Measurements from ENCODE around the gene OGFRL1. TPM values are rescaled to one million over a fixed set of nuclear protein-coding genes. Genes with fewer than 3 reads are reported as not detected.
"Not testable (repeated sequence)": the region's sequence is repeated elsewhere in the genome, so short reads cannot be mapped to it uniquely, and the experiment has no call there.

Gene OGFRL1
- polyA plus RNA-seq, 6 donors from 2014 or later = 9.4 to 17.0 (median 11.3) TPM

DNA sequence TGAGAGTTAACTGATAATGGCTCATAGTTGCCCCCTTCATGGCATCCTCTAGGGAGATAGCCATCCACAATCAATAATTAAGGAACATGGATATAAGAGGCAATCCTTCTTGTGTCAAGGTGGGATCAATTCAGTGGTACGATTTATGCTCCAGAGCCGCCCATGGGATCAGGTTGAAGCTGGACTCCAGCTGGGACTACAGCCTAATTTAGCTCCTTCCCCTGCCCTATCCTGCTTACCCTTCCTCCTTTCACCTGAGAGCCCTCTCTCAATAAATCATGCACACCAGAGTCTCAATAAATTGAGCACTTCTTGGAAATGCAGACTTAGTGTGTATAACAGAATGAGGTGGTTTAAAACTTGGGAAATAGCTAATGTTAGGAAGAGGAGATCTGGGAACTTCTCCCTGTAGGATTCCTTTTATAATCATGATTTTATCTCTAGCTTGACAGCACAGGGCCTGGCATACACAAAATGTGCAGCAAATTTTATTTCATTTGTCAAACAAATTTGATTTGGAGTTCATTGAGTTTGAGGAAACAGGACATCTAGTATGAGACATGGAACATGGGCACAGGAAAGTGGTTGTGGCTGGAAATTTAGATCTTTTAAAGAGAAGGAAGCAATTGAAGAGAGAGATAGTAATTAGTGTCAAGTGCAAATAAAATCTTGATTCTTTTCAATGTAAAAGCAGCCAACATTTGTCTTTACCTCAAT lies 28.6 kb upstream of the OGFRL1 start:
- H3K9me3 Mint-ChIP-seq = peaks cover 0 to 2% (median 0%) of the 10 kb centered on the region in 7 donors
- peaks cover 0 to 2% (median 1%) of the 10 kb centered on the region in 3 donors for H3K4me1 Mint-ChIP-seq
- no peak overlapping the region for H3K4me3 Mint-ChIP-seq
- no peak overlapping the region for H3K27ac Mint-ChIP-seq
- H3K27me3 Mint-ChIP-seq = peaks cover 0 to 12% (median 0%) of the 10 kb centered on the region in 3 donors
- DNase-seq = no peak
- ATAC-seq (ENCODE audit: low read depth in 2 of 2) = no peak
- H3K36me3 Mint-ChIP-seq = no peaks in the 10 kb centered on the region

DNA sequence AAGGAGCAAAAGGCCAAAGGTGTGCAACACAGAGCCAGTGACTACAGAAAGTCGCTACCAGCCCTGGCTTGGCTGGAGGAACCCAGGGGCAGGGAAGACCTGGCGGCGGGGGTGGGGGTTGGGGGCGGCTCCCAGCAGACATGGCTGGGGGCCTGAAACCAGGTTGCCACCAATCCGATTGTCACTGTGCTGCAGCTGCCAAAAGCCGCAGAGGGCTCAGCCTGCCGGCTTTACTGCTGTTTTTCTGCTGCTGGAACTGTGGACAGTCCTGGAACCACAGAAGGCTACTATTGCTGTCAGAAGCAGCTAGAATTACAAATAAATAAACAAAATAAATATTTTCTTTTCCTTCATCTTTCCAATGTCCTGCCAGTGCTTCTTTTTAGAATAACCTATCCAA lies 25.7 kb upstream of the OGFRL1 start:
- no peak for DNase-seq
- Mint-ChIP-seq H3K27me3 (peaks cover 0 to 12% (median 0%) of the 10 kb centered on the region in 3 donors), H3K4me3 (no peak overlapping the region), H3K9me3 (no peaks in the 10 kb centered on the region), H3K27ac (no peak overlapping the region), H3K4me1 (peaks cover 0 to 3% (median 2%) of the 10 kb centered on the region in 3 donors), H3K36me3 (no peaks in the 10 kb centered on the region)
- no peak for ATAC-seq (ENCODE audit: low read depth in 2 of 2)

DNA sequence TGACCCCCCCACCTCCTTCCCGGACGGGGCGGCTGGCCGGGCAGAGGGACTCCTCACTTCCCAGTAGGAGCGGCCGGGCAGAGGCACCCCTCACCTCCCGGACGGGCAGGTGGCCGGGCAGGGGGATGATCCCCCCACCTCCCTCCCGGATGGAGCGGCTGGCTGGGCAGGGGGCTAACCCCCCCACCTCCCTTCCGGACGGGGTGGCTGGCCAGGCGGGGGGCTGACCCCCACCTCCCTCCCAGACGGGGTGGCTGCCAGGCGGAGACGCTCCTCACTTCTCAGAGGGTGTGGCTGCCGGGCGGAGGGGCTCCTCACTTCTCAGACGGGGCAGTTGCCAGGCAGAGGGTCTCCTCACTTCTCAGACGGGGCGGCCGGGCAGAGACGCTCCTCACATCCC lies 22.2 kb upstream of the OGFRL1 start:
- peaks cover 0 to 11% (median 5%) of the 10 kb centered on the region in 7 donors for H3K9me3 Mint-ChIP-seq
- H3K27me3 Mint-ChIP-seq; H3K36me3 Mint-ChIP-seq; H3K4me3 Mint-ChIP-seq; DNase-seq; ATAC-seq (ENCODE audit: low read depth in 2 of 2); H3K27ac Mint-ChIP-seq: not testable (repeated sequence)
- H3K4me1 Mint-ChIP-seq = peaks cover 15 to 23% (median 20%) of the 10 kb centered on the region in 3 donors

DNA sequence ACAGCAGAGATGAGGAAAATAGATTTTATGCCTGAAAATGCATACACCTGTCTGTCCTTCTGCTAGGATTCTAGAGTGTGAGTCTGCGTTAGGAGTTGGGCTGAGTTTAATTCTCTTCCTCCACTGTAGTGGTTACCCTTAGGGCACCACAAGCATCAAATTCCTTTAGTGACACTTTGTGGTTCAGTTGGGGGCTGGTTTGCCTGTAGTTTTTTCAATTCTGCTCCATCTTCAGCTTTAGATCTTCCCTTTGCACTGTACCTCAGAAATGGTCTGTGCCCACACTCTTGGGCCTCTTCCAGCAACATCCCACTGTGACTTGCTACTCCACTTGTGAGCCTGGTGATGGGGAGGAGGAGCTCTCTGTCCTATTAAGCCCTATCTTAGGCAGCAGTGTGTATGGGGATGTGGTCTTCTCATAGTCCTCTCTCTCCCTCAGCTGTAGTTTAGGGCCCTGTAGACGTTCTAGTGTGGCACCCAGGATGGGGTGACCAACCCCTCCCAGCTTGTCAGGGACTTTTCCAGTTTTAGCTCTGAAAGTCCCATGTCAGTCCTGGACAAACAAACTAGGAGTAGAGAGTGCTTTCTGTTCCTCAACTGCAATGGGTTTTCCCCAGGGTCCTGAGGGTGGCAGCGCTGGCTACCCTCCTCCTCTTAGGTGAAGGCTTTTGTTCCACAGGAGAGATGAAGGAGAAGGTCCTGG lies 19.7 kb upstream of the OGFRL1 start:
- H3K27me3 Mint-ChIP-seq = peaks cover 0 to 8% (median 0%) of the 10 kb centered on the region in 3 donors
- peak overlapping the region in 3 of 6 donors; percentile 5 to 52 (median 14) for H3K27ac Mint-ChIP-seq
- H3K36me3 Mint-ChIP-seq = peaks cover 0 to 8% of the 10 kb centered on the region in 2 donors
- ATAC-seq (ENCODE audit: low read depth in 2 of 2) (peak; percentile 58 to 79), DNase-seq (no peak)
- H3K4me1 Mint-ChIP-seq = peaks cover 15 to 23% (median 20%) of the 10 kb centered on the region in 3 donors
- peaks cover 0 to 11% (median 5%) of the 10 kb centered on the region in 7 donors for H3K9me3 Mint-ChIP-seq
- H3K4me3 Mint-ChIP-seq = peak overlapping the region in 3 of 8 donors; percentile 29 to 72 (median 48)

DNA sequence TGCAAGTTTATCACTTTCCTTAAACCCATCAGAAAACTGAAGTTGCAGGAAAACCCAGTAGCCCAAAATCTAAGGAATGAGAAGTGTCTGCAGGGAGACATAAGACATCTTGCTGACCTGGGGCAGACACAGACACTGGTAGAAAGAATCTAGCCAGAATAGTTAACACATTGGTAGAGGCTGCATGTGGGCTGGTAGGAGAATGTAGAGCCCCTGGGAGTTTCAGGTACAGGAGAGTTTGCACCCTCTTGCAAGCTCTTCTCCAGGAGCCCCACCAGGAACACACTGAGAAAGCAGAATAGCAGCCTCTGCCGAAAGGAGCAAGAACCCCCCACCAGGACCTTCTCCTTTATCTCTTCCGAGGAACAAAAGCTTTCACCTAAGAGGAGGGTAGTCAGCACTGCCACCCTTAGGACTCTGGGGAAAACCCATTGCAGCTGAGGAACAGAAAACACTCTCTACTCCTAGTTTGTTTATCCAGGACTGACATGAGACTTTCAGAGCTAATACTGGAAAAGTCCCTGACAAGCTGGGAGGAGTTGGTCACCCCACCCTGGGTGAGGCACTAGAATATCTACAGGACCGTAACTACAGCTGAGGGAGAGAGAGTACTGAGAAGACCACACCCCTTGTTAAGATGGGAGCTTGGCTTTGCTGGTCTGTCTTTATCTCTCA lies 10.5 kb upstream of the OGFRL1 start:
- H3K9me3 Mint-ChIP-seq = peaks cover 0 to 8% (median 3%) of the 10 kb centered on the region in 7 donors
- H3K27ac Mint-ChIP-seq = peak overlapping the region in 2 of 6 donors; percentile 10 to 35
- ATAC-seq (ENCODE audit: low read depth in 2 of 2) = no peak

DNA sequence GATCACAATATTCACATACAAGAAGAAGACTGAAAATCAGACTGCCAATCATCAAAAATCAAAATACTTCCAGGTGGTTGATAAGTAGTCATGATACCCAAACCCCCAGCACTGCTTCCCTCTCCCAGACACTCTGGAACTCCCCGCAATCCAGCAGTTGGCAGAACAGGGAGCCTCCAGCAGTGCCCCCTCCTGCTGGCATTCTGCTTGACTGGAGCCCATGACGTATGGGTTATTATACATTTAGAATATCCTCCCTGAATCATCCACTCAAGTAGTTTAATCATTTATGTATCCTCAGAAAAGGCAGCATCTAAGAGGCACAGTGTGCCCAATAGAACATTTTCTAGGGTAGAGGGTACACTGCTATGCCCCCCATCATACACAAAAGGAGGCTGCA lies 9.3 kb upstream of the OGFRL1 start:
- Mint-ChIP-seq H3K27me3 (no peaks in the 10 kb centered on the region), H3K9me3 (peaks cover 0 to 8% (median 3%) of the 10 kb centered on the region in 7 donors), H3K4me3 (no peak overlapping the region), H3K36me3 (peaks cover 0 to 5% of the 10 kb centered on the region in 2 donors), H3K4me1 (peaks cover 7 to 16% (median 15%) of the 10 kb centered on the region in 3 donors), H3K27ac (peak overlapping the region in 2 of 6 donors; percentile 62 to 66)
- DNase-seq = no peak
- ATAC-seq (ENCODE audit: low read depth in 2 of 2) = no peak

More for the DNA sequence above, 10.5 kb upstream of the OGFRL1 start:
- Mint-ChIP-seq H3K27me3 (no peaks in the 10 kb centered on the region), H3K4me3 (peak overlapping the region in 1 of 8 donors; percentile 5), H3K36me3 (peaks cover 0 to 5% of the 10 kb centered on the region in 2 donors), H3K4me1 (peaks cover 0 to 12% (median 7%) of the 10 kb centered on the region in 3 donors)
- DNase-seq = no peak

DNA sequence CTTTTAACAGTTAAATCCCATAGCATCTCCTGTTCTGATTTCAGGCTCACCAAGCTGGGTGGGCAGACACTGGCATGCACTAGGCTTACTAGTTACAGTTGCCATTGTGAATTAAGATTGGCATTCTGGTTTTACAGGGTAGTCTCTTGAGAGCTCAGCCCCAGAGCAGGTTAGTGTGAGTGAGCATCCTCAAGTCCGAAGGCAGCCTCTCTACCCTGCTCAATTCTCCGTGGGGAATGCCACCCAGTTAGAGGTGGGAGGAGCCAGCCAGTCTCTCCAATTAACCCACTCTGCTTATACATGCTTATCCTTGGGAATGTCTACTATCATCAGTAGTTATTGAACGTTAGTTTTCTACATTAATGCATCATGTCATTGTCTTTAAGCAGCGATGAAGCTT lies 8.9 kb upstream of the OGFRL1 start:
- no peak overlapping the region for H3K4me3 Mint-ChIP-seq
- H3K4me1 Mint-ChIP-seq = peaks cover 8 to 16% (median 15%) of the 10 kb centered on the region in 3 donors
- DNase-seq (no peak), ATAC-seq (ENCODE audit: low read depth in 2 of 2) (no peak)
- no peaks in the 10 kb centered on the region for H3K27me3 Mint-ChIP-seq
- peaks cover 0 to 5% of the 10 kb centered on the region in 2 donors for H3K36me3 Mint-ChIP-seq
- H3K9me3 Mint-ChIP-seq = peaks cover 0 to 8% (median 3%) of the 10 kb centered on the region in 7 donors
- H3K27ac Mint-ChIP-seq = peak overlapping the region in 1 of 6 donors; percentile 66

DNA sequence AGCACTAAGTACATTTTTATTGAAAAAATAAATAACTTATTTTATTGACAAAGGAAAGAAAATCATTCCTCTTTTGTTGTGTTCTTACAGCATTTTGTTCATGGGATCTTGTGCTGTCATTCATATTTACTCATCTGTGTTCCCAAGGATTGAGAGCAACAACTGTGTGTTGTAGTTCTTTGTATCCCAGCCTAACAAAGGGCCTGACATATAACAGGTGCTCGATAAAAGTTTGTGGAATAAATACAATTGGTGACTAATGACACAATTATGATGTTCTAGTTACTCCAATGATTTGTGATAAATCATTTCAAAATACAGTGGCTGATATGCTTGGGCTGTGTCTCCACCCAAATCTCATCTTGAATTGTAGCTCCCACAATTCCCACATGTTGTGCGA lies 7.9 kb upstream of the OGFRL1 start:
- ATAC-seq (ENCODE audit: low read depth in 2 of 2) = no peak
- no peak overlapping the region for H3K4me3 Mint-ChIP-seq
- no peaks in the 10 kb centered on the region for H3K27me3 Mint-ChIP-seq
- peaks cover 8 to 16% (median 15%) of the 10 kb centered on the region in 3 donors for H3K4me1 Mint-ChIP-seq
- peaks cover 0 to 8% (median 3%) of the 10 kb centered on the region in 7 donors for H3K9me3 Mint-ChIP-seq
- H3K36me3 Mint-ChIP-seq = peaks cover 0 to 5% of the 10 kb centered on the region in 2 donors
- DNase-seq = no peak
- H3K27ac Mint-ChIP-seq = no peak overlapping the region

DNA sequence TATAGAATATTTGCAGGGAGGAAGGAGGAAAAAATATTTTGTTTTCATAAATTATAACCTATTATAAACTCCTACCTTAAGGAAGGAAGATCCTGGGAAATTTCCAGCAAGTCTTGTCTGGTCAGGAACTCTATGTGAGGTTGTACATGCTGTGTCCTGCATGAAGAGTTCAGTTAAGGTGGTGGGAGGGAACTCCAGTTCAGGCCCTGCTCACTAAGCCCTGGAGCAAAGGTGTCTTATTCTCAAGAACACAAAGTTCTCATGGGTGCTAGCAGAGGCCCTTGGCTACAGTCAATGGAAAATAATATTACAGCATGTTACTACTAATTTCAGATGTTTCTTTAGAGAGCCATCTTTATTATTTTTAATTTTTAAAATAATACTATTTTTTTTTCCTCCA lies 3.8 kb upstream of the OGFRL1 start:
- ATAC-seq (ENCODE audit: low read depth in 2 of 2) (no peak), DNase-seq (no peak)
- peaks cover 0 to 8% (median 3%) of the 10 kb centered on the region in 7 donors for H3K9me3 Mint-ChIP-seq
- peaks cover 0 to 5% of the 10 kb centered on the region in 2 donors for H3K36me3 Mint-ChIP-seq
- H3K27me3 Mint-ChIP-seq = no peaks in the 10 kb centered on the region
- peaks cover 25 to 34% (median 31%) of the 10 kb centered on the region in 3 donors for H3K4me1 Mint-ChIP-seq
- no peak overlapping the region for H3K4me3 Mint-ChIP-seq
- peak overlapping the region in 2 of 6 donors; percentile 14 to 35 for H3K27ac Mint-ChIP-seq

DNA sequence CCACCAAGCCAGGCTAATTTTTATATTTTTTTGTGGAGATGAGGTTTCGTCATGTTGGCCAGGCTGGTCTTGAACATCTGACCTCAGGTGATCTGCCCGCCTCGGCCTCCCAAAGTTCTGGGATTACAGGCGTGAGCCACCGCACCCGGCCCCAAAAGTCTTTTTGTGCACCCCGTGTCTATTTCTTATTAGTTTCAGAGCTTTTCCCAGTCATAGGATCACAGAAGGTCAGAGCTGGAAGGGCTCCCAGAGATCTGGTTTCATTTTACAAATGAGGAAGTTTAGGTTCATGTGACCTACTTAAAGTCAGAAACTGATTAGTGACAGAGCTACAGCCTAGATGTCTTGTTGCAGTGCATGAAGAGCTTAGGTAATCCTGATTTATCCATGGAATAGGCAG lies 1.6 kb upstream of the OGFRL1 start:
- Mint-ChIP-seq H3K4me3 (peak overlapping the region; percentile 83 to 93 (median 88)), H3K36me3 (peaks cover 0 to 4% of the 10 kb centered on the region in 2 donors), H3K4me1 (peaks cover 48 to 55% (median 54%) of the 10 kb centered on the region in 3 donors), H3K27ac (peak overlapping the region; percentile 69 to 97 (median 90)), H3K9me3 (no peaks in the 10 kb centered on the region), H3K27me3 (no peaks in the 10 kb centered on the region)
- DNase-seq (peak; percentile 46), ATAC-seq (ENCODE audit: low read depth in 2 of 2) (no peak)

DNA sequence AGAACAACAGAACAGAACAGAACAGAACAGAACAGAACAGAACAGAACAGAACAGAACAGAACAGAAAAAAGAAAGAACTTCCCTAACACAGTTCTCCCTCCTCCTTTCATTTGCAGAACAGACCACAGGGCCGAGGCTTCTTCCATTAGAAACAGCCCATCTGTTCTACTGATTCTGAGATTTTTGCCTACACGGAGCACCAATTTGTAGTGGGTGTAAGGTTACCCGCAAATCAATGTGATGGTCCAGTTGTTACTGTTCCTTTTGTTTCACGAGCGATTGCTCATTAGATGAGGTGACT lies 734 bp upstream of the OGFRL1 start:
- ATAC-seq (ENCODE audit: low read depth in 2 of 2) = no peak
- Mint-ChIP-seq H3K4me1 (peaks cover 50 to 59% (median 57%) of the 10 kb centered on the region in 3 donors), H3K36me3 (peaks cover 0 to 4% of the 10 kb centered on the region in 2 donors)

DNA sequence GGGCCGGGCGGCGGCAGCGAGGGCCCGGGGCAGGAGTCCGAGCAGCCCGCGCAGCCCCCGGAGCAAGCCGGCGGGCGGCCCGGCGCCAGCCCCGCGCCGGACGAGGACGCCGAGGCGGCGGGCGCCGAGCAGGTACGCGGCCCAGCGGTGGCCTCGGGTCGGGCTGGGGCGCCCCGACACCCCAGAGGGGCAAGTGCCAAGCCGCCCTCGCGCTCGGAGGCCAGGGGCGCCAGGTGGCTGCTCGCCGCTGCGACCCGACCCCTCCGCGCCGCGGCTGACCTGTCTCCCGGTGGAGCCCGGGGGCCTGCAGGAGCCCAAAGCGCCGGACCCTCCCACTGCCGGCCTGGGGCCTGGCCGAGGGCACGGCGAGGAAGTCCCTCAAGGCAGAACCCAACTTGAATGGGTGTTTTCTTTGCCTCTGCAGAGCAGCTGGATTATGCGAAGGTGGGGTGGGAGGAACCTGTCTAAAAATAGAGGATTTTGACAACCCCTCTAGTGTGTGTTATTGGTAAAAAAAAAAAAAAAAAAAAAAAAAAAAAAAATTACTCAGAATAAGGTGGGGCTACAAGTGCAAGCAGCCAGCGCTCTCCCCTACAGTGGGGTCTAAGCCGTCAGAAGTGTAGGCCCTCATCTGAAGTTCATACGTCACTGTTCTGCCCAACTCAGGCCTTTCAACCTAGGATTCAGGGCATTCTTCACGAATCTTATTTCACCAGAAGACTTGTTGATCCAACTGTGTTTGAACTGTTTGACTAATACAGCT lies 609 bp downstream of the OGFRL1 start:
- DNase-seq = peak; percentile 59
- H3K9me3 Mint-ChIP-seq = no peaks in the 10 kb centered on the region
- H3K4me3 Mint-ChIP-seq = peak overlapping the region; percentile 83 to 95 (median 92)
- H3K27me3 Mint-ChIP-seq = no peaks in the 10 kb centered on the region
- H3K4me1 Mint-ChIP-seq = peaks cover 49 to 63% (median 53%) of the 10 kb centered on the region in 3 donors
- peaks cover 10 to 16% of the 10 kb centered on the region in 2 donors for H3K36me3 Mint-ChIP-seq
- peak; percentile 36 to 38 for ATAC-seq (ENCODE audit: low read depth in 2 of 2)
- H3K27ac Mint-ChIP-seq = peak overlapping the region; percentile 3 to 97 (median 96)

More for the DNA sequence above, 734 bp upstream of the OGFRL1 start:
- Mint-ChIP-seq H3K27ac (peak overlapping the region; percentile 69 to 97 (median 90)), H3K4me3 (peak overlapping the region; percentile 83 to 93 (median 88)), H3K27me3 (no peaks in the 10 kb centered on the region), H3K9me3 (no peaks in the 10 kb centered on the region)
- DNase-seq = no peak

Data from naive B cell (primary cell).